NCI-H2227 (cell line): Measurements from ENCODE around the gene NDUFS6.

Source experiments
- DNase-seq: peaks from one replicate; lab custom pipeline; 2025; ENCODE audit not compliant: unreplicated experiment; lab: John Stamatoyannopoulos, UW

The NDUFS6 gene

DNA sequence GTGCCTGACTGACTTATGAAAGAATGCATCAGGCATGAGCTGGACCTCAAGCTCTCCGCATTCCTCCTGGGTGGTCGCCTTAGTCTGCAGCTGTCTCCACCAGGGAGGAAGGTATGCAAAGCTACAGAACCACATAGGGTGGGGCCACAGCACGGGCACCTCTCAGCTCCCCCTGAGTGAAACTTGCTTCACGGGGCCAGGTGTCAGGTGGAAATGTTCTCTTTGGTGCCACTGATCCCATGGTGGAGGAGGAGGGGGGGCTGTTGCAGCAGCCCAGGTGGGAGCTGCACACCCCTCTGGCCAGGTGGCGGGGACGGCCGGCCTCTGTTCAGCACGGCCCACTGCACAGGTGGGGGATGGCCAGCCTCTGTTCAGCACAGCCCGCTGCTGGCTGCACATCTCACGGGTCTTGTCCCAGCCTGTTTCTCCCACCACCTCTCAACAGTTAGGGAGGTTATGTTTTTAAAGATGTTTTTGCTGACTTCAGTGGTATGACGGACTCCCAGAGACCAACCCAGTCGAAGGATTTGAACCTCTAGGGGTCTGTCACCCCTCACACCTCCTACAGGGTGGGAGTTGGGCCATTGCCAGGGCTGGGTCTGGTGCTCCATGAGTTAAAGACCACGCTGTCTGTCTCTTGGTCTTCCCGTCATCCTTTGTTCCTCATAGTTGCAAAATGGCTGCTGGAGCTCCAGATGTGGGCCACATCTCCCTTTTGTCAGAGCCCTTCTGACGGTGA lies 35.9 kb upstream of the NDUFS6 start:
- no peak for DNase-seq

DNA sequence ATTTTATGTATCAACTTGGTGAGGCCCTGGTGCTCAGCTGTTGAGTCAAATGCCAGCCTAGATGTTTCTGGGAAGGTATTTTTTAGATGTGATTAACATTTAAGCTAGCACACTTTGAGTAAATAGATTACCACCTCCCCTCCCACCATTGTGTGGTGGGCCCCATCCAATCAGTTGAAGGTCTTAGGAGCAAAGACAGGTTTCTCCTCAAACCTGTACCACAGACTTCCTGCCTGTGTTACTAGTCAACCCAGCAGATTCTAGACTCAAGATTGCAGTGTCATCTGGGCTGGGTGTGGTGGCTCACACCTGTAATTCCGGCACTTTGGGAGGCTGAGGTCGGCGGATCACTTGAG lies 35.3 kb upstream of the NDUFS6 start:
- no peak for DNase-seq

DNA sequence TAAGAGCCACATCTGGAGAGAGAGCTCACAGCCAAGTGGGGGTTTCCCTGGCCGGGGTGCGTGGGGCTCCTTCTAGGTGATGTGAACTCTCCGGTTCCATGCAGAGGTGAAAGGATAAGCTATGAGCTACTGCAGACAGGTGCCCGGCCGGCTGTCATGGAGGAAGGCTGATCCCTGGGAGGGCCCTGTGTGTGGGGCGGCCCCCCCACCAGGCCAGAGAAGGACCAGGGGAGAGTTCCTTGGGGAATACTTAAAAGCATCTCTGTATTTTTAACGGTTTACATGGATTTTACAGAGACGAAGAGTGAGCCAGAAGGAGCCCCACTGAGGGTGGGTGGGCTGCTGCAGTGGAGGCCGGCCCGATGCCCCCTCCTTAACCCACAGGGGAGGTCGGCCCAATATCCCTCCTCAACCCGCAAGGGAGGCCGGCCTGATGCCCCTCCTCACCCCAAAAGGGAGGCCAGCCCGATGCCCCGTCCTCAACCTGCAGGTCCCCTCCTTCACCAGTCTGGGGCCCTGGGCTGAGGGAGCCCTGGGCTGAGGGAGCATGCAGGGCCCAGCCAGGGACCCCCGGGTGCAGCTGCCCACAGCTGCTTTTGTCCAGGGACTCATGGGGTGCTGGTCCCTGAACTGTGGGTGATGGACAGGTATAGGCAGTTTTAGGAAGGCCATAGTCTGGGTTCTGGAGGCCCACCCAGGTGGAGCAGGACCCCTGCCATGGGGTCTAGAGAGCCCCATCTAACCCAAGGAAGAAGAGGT lies 33.5 kb upstream of the NDUFS6 start:
- no peak for DNase-seq

DNA sequence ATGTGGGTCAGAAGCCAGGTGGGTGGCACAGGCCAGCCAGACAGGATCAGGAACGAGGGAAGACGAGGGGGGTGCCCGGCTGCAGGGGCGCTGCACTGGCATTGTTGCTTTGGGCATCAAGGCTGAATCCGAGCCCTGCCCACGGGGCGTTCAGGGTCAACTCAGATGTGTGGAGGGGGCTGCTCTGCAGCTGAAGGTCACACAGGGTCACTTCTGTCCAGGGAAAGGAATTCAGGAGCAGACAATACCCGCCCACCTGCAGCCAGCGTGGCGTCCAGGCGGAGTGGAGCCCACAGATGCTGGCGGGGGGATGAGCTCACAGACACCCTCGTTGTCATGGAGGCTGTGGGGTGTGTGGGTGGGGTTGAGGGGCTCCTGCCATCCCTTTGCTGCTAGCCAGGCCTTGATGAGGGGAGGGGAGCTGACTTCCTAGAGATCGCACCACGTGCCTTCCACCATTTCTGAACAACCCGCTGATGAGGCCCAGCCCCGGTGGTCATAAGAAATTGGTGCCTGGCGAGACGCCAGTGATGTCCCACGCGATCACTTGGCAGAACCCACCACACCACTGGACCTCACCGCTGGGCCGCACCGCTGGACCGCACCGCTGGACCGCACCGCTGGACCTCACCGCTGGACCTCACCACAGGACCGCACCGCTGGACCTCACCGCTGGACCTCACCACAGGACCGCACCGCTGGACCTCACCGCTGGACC lies 32.8 kb upstream of the NDUFS6 start:
- no peak for DNase-seq

DNA sequence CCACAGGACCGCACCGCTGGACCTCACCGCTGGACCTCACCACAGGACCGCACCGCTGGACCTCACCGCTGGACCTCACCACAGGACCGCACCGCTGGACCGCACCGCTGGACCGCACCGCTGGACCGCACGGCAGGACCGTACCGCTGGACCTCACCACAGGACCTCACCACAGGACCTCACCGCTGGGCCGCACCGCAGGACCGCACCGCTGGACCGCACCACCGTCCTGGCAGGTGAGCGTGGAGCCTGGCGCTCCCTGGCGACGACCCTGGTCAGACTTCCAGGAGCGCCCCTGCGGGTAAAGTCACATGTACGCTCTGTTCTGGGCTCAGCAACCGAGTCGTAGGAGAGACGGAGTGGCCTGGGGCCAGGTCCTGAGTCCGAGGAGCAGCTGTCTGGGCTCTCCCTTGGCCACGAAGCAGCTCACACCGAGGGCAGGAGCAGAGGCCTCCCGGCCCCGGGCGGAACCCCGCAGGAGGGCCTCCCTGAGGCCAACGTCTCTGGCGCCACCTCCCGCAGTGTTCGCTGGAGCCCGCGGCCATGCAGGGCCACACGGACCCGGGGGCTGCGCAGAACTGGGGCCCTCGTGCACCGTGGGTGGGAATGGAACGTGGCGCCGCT lies 32.1 kb upstream of the NDUFS6 start:
- no peak for DNase-seq

DNA sequence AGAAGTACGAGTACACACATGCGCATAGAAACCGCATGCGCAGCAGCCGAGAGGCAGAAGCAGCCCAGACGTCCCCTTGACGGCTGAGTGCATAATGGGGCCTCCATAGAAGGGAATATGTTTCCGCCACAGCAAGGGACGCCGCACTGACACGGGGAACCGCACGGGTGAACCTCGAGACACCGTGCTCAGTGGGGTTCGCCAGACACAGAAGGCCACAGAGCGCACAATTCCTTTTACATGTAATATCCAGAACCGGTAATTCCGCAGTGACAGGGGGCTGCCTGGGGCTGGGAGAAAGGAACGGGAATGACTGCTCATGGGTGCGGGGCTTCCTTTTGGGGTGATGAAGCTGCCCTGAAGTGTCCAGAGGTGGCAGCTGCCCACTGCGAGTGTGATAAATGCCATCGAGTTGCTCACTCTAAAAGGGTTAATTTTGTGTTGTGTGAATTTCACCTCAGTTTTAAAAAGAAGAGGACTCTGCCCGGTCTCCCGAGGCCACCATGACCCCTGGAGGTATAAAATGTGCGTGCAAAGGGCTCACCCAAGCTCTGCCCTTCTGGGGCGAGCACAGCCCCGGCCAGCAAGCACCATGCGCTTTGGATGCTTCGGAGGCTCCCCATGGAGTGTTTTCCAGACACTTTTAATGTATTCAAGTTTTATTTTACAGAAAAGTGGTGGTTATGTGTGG lies 31.3 kb upstream of the NDUFS6 start:
- DNase-seq: no peak

DNA sequence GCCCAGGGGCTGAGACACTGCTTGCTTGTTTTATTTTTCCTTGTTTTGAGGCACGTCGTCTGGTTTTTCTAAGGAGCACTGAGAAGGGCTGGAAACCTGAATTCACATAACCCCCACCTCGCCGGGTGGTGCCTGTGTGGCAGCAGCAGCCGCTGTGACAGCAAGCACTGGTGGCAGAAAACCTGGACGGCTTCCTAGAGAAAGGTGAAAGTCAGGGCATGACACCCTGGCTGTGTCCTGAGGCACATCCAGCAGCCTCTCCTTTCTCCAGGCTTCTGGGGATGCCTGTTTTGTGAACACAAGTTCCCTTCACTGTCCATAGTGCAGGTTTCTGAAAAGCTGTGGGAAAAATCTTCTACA lies 30.8 kb upstream of the NDUFS6 start:
- DNase-seq: no peak

DNA sequence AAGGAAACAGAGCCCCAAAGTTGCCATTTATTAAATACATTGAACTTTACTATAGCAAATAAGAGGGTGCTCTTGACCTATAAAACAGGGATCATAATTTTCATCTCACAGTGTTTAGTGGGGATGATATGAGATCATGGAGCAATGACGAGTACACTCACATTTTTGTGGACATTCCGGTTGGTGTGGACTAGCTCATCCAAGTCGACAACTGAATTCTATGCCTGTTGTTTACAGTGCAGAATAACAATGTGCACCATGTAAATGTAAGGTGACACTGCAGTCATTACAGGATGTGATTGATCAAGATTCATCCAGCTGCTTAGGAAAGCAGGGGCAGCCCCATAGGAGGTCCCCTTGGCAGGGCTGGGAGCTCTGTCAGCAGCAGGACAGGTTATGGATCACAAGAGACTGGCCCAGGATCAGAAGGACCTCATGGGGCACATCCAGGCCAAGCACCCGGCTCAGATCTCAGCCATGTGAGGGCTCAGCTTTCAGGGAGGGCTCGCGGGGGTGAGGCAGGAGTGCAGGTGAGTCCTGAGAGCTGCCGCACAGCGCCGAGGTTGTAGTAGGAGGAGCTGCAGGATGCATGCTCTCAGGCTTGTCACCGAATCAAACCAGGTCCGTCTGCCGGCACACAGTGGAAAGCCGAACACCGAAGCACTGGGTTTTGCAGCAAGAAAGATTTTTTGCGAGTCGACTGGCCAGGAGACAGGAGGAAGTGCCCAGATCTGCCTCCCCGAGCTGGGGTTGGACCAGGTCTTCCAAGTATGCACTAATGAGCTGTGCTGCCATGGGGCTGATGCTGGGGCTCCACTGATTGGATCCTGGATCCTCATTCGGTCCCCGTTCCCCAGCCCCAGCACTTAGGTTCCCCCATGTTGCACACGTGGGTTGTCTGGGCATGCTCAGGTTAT lies 29.8 kb upstream of the NDUFS6 start:
- no peak for DNase-seq

DNA sequence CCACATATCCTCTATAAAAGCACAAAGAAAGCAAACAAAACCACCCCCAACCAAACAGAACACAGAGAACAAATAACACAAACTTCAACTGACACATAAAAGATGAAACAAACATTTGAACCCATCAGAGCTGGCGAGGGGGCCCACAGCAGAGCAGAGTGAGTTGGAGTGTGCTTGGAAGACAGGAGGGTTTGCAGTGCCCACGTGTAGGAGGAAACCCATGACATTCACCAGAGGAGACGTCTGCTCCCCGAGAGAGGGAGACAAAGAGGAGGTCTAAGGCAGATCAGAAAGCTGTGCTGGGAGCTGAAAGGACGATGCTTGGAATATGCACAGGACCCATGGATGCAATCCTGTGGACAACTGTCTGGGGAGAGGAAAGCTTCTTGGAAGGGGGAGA lies 28.6 kb upstream of the NDUFS6 start:
- DNase-seq: no peak

DNA sequence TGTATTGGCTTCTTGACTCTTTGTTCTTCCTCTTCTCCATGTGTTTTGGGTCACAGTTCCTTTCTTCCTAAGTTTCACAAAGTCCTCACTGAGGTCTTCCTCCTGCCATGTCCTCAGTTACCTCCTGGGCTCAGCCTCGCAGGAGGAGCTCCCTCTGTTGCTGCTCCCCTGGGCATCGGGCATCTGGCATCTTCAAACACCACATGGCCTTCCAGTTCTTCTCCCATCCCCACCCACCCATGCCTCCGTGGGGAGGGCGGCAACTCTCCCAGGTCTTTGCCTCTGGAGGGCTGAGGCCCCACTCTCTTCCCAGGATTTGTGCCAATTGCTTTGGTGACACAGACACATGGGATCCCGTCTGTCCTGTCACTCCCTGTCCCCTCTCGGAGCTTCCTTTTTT lies 24.4 kb upstream of the NDUFS6 start:
- no peak for DNase-seq

DNA sequence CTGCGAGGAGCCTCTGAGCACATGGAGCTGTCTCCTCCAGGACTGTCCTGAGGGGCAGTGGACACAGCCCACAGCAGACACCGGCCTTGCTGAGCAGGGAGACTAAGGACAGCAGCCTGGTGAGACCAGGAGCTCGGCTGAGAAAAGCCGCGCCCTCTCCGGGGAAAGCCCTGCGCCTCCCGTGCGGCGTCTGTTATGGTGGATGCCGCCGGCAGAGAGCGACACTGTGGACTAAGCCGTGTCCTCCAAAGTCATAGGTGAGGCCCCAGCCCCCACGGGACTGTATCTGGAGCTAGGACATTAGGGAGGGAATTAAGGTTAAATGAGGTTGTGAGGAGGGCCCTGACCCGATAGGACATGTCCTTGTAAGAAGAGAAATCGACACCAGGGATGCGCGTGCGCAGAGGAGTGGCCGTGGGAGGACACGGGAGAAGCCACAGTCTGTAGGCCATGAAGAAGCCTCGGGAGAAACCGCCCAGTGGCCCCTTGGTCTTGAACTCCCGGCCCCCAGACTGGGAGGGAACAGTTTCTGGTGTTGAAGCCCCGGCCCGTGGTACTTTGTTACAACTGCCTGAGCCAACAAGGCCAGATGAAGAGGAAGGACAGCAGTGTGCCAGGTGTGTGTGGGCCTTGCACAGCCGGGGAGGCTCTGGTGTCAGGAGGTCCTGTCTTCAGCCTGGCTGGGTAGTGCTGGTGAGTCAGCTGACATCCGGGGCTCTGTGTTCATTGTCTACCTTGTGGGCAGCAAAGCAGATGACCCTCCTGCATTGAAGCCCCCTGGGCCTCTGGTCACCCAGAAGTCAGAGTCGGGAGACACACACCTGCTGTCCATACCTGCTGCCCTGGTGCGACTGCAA lies 23.7 kb upstream of the NDUFS6 start:
- no peak for DNase-seq

DNA sequence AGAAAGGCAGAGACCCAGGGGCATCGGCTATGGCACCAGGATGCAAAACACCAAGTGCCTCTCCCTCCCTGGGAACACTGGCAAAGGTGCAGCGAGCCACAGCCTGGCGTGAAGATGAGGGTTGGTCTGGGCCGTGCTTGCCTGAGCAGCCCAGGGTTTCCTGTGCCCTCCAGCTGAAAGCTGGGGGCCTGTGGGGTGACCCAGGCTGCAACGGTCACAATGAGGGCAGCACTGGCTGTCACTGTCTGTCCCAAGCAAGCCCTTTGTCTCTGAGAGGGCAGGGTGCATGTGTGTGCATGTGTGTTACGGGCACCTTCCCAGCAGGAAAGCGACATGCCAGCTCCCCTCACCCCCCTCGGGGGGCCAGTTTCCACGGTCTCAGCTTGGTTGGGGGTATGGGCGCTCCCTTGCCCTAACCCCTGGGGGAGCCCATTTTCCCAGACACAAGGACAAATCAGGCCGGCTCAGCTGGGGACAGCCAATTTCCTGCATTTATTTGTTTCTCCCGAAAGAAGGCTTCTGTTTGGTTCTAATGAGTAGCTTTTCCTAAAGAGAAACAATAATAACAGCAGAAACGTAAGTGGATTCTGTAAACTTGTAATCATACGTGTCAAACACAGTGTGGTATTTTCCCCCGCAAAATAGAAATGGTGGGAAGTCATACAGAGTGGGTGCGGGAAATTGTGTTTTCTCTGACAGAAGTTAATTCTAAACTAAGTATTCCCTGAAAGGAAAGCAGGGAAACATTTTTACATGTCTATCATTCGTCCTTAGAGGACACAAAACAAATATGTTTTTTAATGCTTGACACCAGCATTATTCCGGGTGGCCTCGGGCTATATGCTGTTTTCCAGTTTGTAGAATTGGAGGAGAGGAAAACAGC lies 22.8 kb upstream of the NDUFS6 start:
- DNase-seq: no peak

DNA sequence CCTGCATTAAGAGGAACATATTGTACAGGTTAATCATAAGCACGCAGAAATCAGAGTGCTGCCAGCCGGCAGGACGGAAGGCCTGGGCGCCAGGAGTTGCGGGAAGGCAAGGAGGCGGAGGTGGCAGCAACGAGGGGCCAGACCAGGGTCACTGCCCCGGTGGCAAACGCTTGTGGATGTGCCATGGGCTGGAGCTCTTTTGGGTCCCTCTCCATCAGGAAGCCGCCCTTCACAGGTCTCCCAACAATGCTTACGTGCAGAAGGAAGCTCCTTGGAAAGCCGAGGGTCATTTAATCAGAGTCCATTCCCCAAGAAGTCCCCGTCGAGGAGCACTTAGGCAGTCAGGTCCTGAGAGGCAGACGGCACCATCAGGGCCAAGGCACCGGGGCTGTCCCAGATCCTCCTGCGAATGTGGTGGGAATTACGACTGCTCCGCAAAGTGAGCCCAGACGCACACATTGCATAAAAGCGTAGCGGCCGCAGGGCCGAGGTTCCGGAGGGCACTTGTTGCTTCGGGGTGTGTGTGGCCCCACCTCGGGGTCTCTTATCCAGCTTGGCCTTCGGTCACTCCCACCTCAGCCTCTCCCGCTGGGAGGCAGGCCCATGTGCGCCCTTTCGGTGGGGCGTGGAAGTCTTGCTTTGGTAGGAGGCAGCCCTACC lies 22.1 kb upstream of the NDUFS6 start:
- no peak for DNase-seq

DNA sequence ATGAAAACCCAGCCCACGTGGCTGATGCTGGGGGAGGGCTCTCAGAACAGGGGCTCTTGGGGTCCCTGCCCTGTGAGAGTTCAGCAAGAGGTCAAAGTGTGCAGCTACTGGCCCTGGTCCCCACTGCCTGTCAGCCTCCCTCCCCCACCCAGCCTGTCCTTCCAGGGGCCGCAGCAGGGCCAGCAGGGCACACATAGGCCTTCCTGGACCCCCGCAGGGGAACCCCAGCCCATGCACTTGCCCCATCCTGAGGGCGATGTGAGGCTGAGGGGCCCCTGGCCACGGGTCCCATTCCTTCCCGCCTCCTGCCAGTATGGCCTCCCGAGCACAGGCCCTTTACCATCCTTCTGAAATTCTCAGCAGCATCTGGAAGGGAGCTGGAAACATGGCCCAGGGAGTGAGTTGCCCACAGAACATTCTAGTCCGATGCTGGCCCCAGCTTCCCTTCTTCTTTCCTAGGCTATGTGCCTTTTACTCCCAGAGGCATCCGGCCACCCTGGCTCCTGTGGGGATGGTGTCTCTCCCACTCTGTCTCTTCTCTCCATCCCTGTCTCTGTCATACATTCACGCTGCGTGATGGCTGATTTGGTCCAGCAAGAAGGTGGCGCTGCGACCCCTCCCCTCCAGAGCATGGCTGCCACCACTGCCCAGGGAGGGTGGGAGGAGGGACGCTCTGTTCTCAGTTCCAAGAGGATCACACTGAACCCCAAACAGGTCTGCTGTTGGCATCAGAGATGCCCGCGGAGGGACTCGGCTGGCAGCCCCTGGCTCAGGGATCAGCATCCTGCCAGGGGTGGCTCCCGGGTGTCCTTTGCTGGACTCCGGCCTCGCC lies 21.2 kb upstream of the NDUFS6 start:
- no peak for DNase-seq

DNA sequence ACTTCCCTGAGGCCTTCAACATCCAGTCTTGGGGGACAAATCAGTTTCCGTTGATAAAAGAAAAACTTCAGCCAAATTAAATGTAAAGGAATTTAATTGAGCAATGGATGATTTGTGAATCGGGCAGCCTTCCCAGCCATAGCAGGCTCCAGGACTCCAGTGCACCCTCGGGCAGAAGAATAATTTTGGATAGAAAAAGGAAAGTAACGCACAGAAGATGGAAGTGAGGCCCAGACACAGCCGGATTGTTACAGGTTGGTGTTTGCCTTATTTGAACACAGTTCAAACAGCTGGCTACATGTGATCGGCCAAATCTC lies 20.6 kb upstream of the NDUFS6 start:
- no peak for DNase-seq

DNA sequence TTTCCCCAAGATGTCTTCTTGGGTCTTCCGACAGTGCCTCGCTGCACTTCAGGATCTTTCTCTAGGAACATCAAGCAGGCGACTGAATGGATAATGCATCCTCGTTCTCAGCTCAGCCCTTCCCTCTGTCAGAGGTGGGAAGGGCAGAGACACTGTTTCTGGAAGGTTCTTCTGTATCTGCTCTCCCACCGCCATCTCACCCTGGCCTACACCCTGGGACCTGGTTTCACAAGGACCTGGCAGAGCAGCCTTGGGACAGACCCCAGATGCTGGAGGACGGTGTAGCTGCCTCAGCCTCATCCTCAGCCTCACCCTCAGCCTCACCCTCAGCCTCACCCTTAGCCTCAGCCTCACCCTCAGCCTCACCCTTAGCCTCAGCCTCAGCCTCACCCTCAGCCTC lies 20.1 kb upstream of the NDUFS6 start:
- DNase-seq: no peak
